DMS153 treated with DMSO at 0.1 percent for 48 hours (cell line): ENCODE data around the gene HK3.

Experiments used
- DNase-seq: peaks from one replicate; lab custom pipeline; 2025; ENCODE audit not compliant: unreplicated experiment; lab: John Stamatoyannopoulos, UW

The HK3 gene

GRCh38 chr5:176902102-176902814, 3.1 kb upstream of the HK3 start:
- no peak for DNase-seq

GRCh38 chr5:176901260-176902101, 2.3 kb upstream of the HK3 start:
- DNase-seq = no peak

GRCh38 chr5:176900780-176901204, 1.6 kb upstream of the HK3 start:
- no peak for DNase-seq

- no peak for DNase-seq
Measured at GRCh38 chr5:176899946-176900779, 1.0 kb upstream of the HK3 start.

- DNase-seq = no peak
Measured at GRCh38 chr5:176897263-176897662, 1.9 kb downstream of the HK3 start.

- DNase-seq = no peak
Measured at GRCh38 chr5:176895831-176896230, 3.3 kb downstream of the HK3 start.

- no peak for DNase-seq
Measured at GRCh38 chr5:176894298-176894697, 4.8 kb downstream of the HK3 start.

GRCh38 chr5:176892663-176893062, 6.5 kb downstream of the HK3 start:
- no peak for DNase-seq

GRCh38 chr5:176891331-176891958, 7.7 kb downstream of the HK3 start:
- no peak for DNase-seq

GRCh38 chr5:176890455-176891330, 8.5 kb downstream of the HK3 start:
- no peak for DNase-seq

GRCh38 chr5:176889321-176890280, 9.5 kb downstream of the HK3 start:
- DNase-seq = no peak

- no peak for DNase-seq
Measured at GRCh38 chr5:176888865-176889165, 10.3 kb downstream of the HK3 start.

GRCh38 chr5:176888016-176888864, 10.9 kb downstream of the HK3 start:
- DNase-seq = no peak

GRCh38 chr5:176887252-176887849, 11.8 kb downstream of the HK3 start:
- no peak for DNase-seq

- DNase-seq = no peak
Measured at GRCh38 chr5:176886336-176887251, 12.6 kb downstream of the HK3 start.

GRCh38 chr5:176884571-176884890, 14.6 kb downstream of the HK3 start:
- no peak for DNase-seq
